Fibroblast of mammary gland (primary cell): ENCODE data around the gene SUMO3.

Source experiments
- DNase-seq: peaks from one replicate; pipeline ENCODE4 v3.0.0-alpha.2; 2010; ENCODE audit warnings: low read depth
- H3K4me3 ChIP-seq: 2 replicates; pipeline ENCODE4 v1.5.1; 2011; ENCODE audit warnings: low read depth, mild to moderate bottlenecking, low read length, moderate library complexity; ENCODE audit not compliant: control insufficient read depth
- TF ChIP-seq, protein P1 (sequence below): conservative IDR thresholded peaks from 2 replicates; pipeline ENCODE4 v1.5.1; 2011; ENCODE audit warnings: low read depth, low read length, inconsistent platforms; ENCODE audit not compliant: control insufficient read depth, insufficient read depth

SUMO3 gene

DNA sequence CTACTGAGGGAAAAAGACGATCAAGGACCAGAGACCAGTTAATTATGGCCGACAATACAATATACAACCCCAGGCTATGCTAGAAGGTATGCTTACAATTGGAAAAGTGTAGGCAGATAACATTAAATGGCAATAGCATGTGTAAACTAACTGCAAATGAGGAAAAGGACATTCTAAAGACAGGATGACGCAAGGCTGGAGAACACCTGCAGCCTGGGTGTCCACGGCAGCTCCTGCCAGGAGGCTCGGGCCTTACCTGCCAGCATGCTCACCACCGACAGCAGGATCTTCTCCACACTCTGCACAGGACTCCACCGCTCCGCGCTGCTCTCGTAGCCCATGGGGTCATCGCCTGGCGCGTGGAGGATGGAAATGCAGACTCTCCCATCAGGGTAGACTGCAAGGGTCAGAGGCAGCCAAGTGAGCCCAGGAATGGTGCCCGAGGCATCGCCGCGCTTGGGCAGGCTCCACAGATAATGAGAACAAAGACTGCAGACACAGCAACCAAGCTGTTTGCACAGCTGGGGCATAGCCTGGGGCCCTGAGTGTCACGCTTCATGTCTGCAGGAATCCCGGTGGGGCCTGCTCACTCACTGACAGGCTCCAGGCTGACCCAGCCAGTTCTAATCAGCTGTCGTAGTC, 44.5 kb downstream of the SUMO3 start:
- TF ChIP-seq, protein P1, sequence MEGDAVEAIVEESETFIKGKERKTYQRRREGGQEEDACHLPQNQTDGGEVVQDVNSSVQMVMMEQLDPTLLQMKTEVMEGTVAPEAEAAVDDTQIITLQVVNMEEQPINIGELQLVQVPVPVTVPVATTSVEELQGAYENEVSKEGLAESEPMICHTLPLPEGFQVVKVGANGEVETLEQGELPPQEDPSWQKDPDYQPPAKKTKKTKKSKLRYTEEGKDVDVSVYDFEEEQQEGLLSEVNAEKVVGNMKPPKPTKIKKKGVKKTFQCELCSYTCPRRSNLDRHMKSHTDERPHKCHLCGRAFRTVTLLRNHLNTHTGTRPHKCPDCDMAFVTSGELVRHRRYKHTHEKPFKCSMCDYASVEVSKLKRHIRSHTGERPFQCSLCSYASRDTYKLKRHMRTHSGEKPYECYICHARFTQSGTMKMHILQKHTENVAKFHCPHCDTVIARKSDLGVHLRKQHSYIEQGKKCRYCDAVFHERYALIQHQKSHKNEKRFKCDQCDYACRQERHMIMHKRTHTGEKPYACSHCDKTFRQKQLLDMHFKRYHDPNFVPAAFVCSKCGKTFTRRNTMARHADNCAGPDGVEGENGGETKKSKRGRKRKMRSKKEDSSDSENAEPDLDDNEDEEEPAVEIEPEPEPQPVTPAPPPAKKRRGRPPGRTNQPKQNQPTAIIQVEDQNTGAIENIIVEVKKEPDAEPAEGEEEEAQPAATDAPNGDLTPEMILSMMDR: no peak
- no peak for DNase-seq
- H3K4me3 ChIP-seq: no peak overlapping the region

DNA sequence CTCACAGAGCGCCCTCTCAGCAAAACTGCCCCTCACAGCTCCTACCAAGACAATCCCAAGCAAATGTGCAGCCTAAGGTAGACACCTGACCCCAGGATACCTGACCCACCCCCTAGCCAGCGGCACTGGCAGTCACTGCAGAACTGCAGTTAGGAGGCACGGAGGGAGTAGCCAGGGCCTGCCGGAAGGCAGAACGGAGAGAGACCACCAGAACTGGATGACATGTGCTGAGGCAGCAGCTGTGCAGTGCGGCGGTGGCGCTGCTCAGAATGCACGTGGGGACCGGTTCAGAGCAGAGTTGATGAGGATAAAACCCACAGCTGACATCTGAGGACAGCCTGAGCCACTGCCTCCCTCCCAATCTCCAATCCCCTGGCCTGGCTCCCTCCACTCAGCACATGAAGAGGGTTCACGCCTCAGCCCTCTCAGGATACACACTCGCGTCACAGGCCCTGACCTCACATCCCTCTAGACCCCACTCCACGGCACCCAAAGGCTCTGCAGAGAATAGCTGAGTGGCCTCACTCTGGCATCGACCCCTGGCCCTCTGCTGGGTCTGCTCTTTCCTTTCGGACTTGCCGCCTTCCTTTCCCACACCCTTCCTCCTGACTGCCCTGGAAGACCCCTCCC, 45.9 kb downstream of the SUMO3 start:
- no peak for DNase-seq
- H3K4me3 ChIP-seq: no peak overlapping the region
- TF ChIP-seq, protein P1: no peak

DNA sequence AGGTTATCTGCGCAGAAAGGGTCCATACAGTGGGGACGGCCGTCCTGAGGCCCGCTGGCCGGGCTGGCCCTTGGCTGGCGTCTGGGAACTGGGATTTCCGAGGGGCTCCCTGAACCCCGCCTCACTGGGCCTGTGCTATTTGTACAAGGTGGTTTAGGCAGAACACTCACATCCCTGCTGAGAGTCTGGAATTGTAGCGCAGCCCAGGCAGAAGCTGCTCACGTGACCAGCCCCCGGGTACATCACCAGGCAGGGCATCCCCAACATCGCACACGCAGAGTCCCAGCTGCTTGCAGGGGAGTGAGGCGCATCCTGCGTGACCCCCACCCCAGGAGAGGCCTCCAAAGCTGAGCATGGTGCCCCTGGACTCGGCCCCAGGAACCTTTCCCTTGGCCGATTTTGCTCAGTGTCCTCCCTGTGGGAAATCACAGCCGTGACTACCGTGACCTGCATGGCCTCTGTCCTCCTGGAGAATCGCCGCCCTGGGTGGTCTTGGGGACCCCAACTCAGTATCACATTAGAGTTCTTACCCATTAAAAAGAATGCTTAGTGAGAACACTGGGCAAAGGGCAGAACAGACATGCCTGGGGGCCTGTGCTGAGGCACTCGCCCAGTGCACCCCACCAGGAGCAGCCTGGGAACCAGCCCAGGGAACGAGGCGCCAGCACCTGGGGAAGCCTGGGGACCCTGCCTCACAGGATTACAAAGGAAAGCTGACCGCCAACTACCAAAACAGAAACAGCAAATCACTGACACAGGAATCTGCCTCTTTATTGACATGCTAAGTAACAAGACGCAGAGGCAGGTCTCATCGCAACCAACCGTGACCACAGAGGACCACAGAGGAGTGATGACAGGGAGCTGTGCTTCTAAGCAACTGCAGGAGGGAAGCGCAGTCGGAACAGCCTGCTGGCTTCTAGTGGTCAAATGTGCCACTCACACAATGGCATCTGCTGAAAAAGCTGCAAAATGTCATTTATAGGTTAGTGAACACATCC, 49.7 kb downstream of the SUMO3 start:
- TF ChIP-seq, protein P1: no peak
- H3K4me3 ChIP-seq: no peak overlapping the region
- no peak for DNase-seq

DNA sequence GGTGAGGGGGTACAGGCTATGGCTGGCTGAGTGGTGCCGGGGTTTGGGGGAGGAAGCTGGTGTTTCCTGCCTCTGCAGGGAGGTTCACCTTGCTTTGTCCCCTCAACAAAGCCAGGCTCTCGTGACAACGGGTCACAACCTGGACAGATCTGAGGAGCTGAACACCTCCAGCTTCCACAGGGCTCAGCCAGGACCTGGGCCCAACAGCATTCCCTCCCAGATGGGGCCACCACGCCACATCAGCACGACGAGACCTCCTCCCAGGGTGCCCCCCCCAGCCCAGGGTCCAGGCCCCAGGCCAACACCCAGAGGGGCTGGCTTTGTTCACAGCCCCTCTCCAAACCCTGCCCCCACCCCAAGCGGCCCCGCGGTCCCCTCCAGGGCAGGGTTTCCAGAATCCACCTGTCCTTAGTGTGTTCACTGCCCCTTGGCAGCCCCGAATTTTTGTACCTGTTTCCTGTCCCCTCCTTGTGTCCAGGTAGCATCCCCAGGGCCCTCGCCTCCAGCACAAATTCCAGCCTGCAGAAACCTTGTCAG, 51.0 kb downstream of the SUMO3 start:
- TF ChIP-seq, protein P1: no peak
- no peak overlapping the region for H3K4me3 ChIP-seq
- no peak for DNase-seq

DNA sequence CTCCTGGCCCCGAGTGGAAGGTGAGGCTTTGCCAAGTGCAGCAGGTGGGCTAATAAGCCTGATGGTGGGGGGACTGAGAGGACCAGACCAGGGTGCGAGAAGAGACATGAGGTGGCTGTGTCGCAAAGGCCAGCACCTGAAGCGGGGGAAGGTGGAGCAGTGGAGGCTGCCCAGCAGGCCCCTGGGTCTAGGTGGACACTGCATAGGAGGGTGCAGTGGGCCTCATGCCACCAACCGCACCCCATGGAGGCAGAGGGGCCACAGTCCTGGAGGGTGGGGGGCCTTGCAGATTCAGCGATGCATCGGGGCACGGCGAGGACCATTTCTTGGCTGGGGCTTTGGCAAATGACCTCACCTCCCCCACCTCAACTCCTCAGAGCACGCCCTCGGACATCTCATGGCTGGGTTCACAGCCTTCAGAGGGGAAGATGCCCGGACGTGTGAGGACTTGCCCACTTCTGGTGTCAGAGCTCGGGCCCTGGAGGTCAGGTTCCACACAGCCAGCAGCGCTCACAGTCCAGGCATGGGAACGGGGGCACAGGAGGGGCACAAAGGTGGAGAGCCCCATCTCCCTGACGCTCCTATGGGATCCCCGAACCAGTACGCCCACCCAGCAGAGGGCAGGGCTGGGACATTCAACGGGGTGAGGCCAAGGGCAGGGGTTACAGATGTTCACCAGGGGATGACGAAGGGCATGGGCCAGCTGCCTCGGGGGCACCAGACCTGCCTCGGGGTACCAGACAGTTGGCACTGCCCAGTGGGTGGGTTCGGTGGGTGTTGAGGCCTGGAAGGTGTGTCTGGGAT, 51.6 kb downstream of the SUMO3 start:
- H3K4me3 ChIP-seq: no peak overlapping the region

More for the DNA sequence above, 51.6 kb downstream of the SUMO3 start:
- DNase-seq: no peak
- TF ChIP-seq, protein P1: no peak
